PC-9 (cell line): ENCODE results near the gene TEAD3. TPM values are rescaled to one million over a fixed set of nuclear protein-coding genes. Genes with fewer than 3 reads are reported as not detected.
A peak's percentile ranks its signal among the peaks of the same experiment; 100 is the strongest.

Experiments used
- BruUV-seq: library from RNA; stranded (reverse); fragments of 400-500 nt; replicated peaks from 2 replicates; lab custom pipeline; 2021; lab: Mats Ljungman, UMichigan
- CTCF ChIA-PET: fragments of 300-600 bp; sonication (Branson Sonifier 250); formaldehyde crosslinking; loops from one replicate; lab custom pipeline; 2022; ENCODE audit warnings: antibody characterized with exemption; lab: Charles Lee
- POLR2A ChIA-PET: fragments of 300-600 bp; sonication (Branson Sonifier 250); formaldehyde crosslinking; loops from one replicate; lab custom pipeline; 2022; ENCODE audit warnings: antibody characterized with exemption; ENCODE audit not compliant: unreplicated experiment; lab: Charles Lee
- DNase-seq, 2 experiments: peaks; one replicate each; pipeline versions ENCODE4 v3.0.0 to v3.0.0-alpha.2; 2015 to 2022; ENCODE audit warnings: mixed read lengths in 1 of 2
- H2AFZ ChIP-seq: fragments of 200-600 bp; sonication (generic); 2 replicates; pipeline ENCODE4 v1.8.1; 2017; ENCODE audit warnings: antibody characterized with exemption
- H3F3A ChIP-seq: fragments of 200-600 bp; sonication (generic); 2 replicates; pipeline ENCODE4 v1.8.1; 2017; ENCODE audit warnings: antibody characterized with exemption, mild to moderate bottlenecking, low read depth; ENCODE audit not compliant: insufficient read depth
- H3K27ac ChIP-seq: fragments of 200-600 bp; sonication (generic); 2 replicates; pipeline ENCODE4 v1.6.1; 2016; ENCODE audit warnings: mixed run types
- H3K27me3 ChIP-seq: fragments of 200-600 bp; sonication (generic); 2 replicates; pipeline ENCODE4 v1.6.1; 2016; ENCODE audit warnings: low read depth, mixed run types; ENCODE audit not compliant: insufficient read depth
- H3K36me3 ChIP-seq: fragments of 200-600 bp; sonication (generic); 2 replicates; pipeline ENCODE4 v1.6.1; 2016; ENCODE audit warnings: low read depth, mixed run types
- H3K4me1 ChIP-seq: fragments of 200-600 bp; sonication (generic); replicated peaks from 2 replicates; pipeline ENCODE4 v1.6.1; 2016; ENCODE audit warnings: mixed run types; ENCODE audit not compliant: insufficient read depth
- H3K4me2 ChIP-seq: fragments of 200-600 bp; sonication (generic); 2 replicates; pipeline ENCODE4 v1.6.1; 2017; ENCODE audit warnings: mixed run types
- H3K4me3 ChIP-seq: fragments of 200-600 bp; sonication (generic); 2 replicates; pipeline ENCODE4 v1.6.1; 2016; ENCODE audit warnings: mixed run types
- H3K79me2 ChIP-seq: fragments of 200-600 bp; sonication (generic); 2 replicates; pipeline ENCODE4 v1.6.1; 2017; ENCODE audit warnings: low read depth, mixed run types
- H3K9me2 ChIP-seq: fragments of 200-600 bp; sonication (generic); 2 replicates; pipeline ENCODE4 v1.8.1; 2017; ENCODE audit warnings: mild to moderate bottlenecking; ENCODE audit not compliant: insufficient read depth
- H3K9me3 ChIP-seq: fragments of 200-600 bp; sonication (generic); 2 replicates; pipeline ENCODE4 v1.8.1; 2016; ENCODE audit warnings: low read depth; ENCODE audit not compliant: insufficient read depth
- H4K20me1 ChIP-seq: fragments of 200-600 bp; sonication (generic); 2 replicates; pipeline ENCODE4 v1.8.1; 2017; ENCODE audit not compliant: insufficient read depth
- CTCF ChIP-seq: fragments of 200-600 bp; sonication (generic); conservative IDR thresholded peaks from 2 replicates; pipeline ENCODE4 v1.6.1; 2017; ENCODE audit warnings: mixed run types, antibody characterized with exemption, mild to moderate bottlenecking, moderate library complexity
- EZH2 ChIP-seq: fragments of 200-600 bp; sonication (generic); IDR thresholded peaks from 2 replicates; pipeline ENCODE4 v1.8.0; 2017; ENCODE audit warnings: antibody characterized with exemption, low read depth
- intact Hi-C: fragments of 100-400 bp; cut with micrococcal nuclease; formaldehyde crosslinking; loops from one replicate; pipeline ENCODE4 v1.10.0; 2022; ENCODE audit not compliant: unreplicated experiment
- total RNA-seq: library from RNA; stranded (reverse); gene quantifications from 2 replicates; pipeline ENCODE4 v1.2.3, GENCODE V29; 2021

TEAD3 gene
- total RNA-seq, 1 experiment from 2014 or later: 40.1 TPM

- ChIA-PET CTCF (interaction anchor here (1.0 to 1.3 kb wide), 3 partner anchors 16 to 109 kb away, joined by 3 to 6 read pairs (median 4); partner anchors contain the start of gene PPARD), POLR2A (no interaction called here)
- Histone ChIP-seq H3K27ac (no peak overlapping the region), H3K36me3 (no peaks in the 10 kb centered on the region), H4K20me1 (no peaks in the 10 kb centered on the region), H3K79me2 (0 out of 2 replicates have a peak, but pooled peaks cover 9% of the 10 kb centered on the region), H3K4me3 (no peak overlapping the region; the same call in 1 of the 2 replicates), H3F3A (peaks cover 10% of the 10 kb centered on the region; the same call in 1 of the 2 replicates), H3K27me3 (no peaks in the 10 kb centered on the region), H3K9me3 (no peaks in the 10 kb centered on the region), H3K9me2 (no peaks in the 10 kb centered on the region), H2AFZ (no peak overlapping the region), H3K4me2 (peak overlapping the region; percentile 95), H3K4me1 (peaks cover 21% of the 10 kb centered on the region)
- TF ChIP-seq EZH2: no peak
- TF ChIP-seq CTCF: no peak
- intact Hi-C loops: loop anchor here (1.0 to 5.0 kb wide), 2 partner anchors 17 to 59 kb away; partner anchors contain the start of gene RPL10A
- DNase-seq: no peak
- BruUV-seq: no TSS peak
Measured at GRCh38 chr6:35451354-35452182, 45.3 kb downstream of the TEAD3 start.

- Histone ChIP-seq H3K4me2 (no peak overlapping the region), H3K27me3 (no peaks in the 10 kb centered on the region), H3K27ac (no peak overlapping the region), H3K9me2 (no peaks in the 10 kb centered on the region), H3K79me2 (0 out of 2 replicates have a peak, but pooled peaks cover 9% of the 10 kb centered on the region), H4K20me1 (no peaks in the 10 kb centered on the region), H3K36me3 (no peaks in the 10 kb centered on the region), H3K4me3 (no peak overlapping the region), H3K9me3 (no peaks in the 10 kb centered on the region), H3F3A (peaks cover 10% of the 10 kb centered on the region; the same call in 1 of the 2 replicates), H2AFZ (no peak overlapping the region), H3K4me1 (peaks cover 21% of the 10 kb centered on the region)
- CTCF ChIA-PET: interaction anchor here (0.6 to 1.8 kb wide), 7 partner anchors 19 to 1876 kb away, joined by 3 to 25 read pairs (median 7); partner anchors contain the start of genes ARMC12, PPARD and RPL10A
- peak; percentile 89 for TF ChIP-seq CTCF
- no peak for TF ChIP-seq EZH2
- POLR2A ChIA-PET: interaction anchor here (0.6 kb wide), 1 partner anchor 34 kb away, joined by 5 read pairs; no protein-coding TSS in a partner anchor
- no TSS peak for BruUV-seq
- DNase-seq: peak; percentile 22 to 68
- intact Hi-C loops: loop anchor here (1.0 kb wide), 2 partner anchors 107 to 152 kb away; partner anchors contain the start of genes DEF6 and PPARD
Measured at GRCh38 chr6:35449287-35449881, 47.5 kb downstream of the TEAD3 start.

- Histone ChIP-seq H3K4me3 (no peak overlapping the region), H3K9me3 (no peaks in the 10 kb centered on the region), H3K4me2 (no peak overlapping the region), H3K9me2 (no peaks in the 10 kb centered on the region), H3F3A (peaks cover 10% of the 10 kb centered on the region; the same call in 1 of the 2 replicates), H3K27ac (no peak overlapping the region), H4K20me1 (no peaks in the 10 kb centered on the region), H3K79me2 (0 out of 2 replicates have a peak, but pooled peaks cover 6% of the 10 kb centered on the region), H2AFZ (no peak overlapping the region), H3K36me3 (no peaks in the 10 kb centered on the region), H3K27me3 (no peaks in the 10 kb centered on the region), H3K4me1 (peaks cover 11% of the 10 kb centered on the region)
- no peak for TF ChIP-seq EZH2
- no peak for TF ChIP-seq CTCF
- ChIA-PET CTCF (interaction anchor here (0.9 kb wide), 1 partner anchor 105 kb away, joined by 4 read pairs; no protein-coding TSS in a partner anchor), POLR2A (no interaction called here)
- no peak for DNase-seq
- intact Hi-C loops: no loop called here
- no TSS peak for BruUV-seq
Measured at GRCh38 chr6:35448191-35448590, 48.7 kb downstream of the TEAD3 start.
